Subcutaneous adipose tissue (tissue), 4 donors: Measurements from ENCODE around the gene TMC3. TPM values are rescaled to one million over a fixed set of nuclear protein-coding genes. Genes with fewer than 3 reads are reported as not detected.

ENCODE experiments used
- CTCF ChIP-seq: fragments of 450-650 bp; IDR thresholded peaks from one replicate; pipeline ENCODE4 v1.5.1; 2016; ENCODE audit warnings: low read depth, mild to moderate bottlenecking, control low read depth, antibody characterized with exemption, moderate library complexity
- total RNA-seq, 4 donors: library from RNA; depleted of rRNA; stranded (reverse); fragments of >200 nt; gene quantifications; one replicate each; pipeline ENCODE4 v1.1.0, GENCODE V29; 2016

Gene TMC3
- total RNA-seq, 4 donors from 2014 or later, result not detected

DNA sequence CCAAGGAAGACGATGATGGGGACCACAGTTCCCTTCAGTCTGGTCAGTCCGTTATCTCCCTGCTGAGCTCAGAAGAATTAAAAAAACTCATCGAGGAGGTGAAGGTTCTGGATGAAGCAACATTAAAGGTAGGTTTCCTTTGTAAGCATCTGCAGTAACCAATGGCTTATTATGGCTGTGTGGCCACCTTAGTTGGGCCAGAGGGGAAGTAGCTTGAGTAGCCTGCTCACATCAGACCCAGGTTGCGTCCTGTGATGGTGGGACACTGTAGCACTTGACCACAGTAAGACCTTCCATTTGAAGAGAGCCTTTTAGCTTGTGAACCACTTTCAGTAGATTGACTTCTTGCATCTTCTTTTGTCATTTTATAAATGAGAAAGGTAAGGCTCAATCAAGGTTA is 72.6 kb downstream of the TMC3 start:
- no peak for TF ChIP-seq CTCF

DNA sequence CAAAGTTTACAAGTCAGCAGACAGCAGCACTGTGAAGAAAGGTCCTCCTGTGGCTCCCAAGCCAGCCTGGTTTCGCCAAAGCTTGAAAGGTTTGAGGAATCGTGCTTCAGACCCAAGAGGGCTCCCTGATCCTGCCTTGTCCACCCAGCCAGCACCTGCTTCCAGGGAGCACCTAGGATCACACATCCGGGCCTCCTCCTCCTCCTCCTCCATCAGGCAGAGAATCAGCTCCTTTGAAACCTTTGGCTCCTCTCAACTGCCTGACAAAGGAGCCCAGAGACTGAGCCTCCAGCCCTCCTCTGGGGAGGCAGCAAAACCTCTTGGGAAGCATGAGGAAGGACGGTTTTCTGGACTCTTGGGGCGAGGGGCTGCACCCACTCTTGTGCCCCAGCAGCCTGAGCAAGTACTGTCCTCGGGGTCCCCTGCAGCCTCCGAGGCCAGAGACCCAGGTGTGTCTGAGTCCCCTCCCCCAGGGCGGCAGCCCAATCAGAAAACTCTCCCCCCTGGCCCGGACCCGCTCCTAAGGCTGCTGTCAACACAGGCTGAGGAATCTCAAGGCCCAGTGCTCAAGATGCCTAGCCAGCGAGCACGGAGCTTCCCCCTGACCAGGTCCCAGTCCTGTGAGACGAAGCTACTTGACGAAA is 74.3 kb downstream of the TMC3 start:
- no peak for TF ChIP-seq CTCF

GRCh38 chr15:81299156-81299555 is 74.9 kb downstream of the TMC3 start:
- no peak for TF ChIP-seq CTCF

DNA sequence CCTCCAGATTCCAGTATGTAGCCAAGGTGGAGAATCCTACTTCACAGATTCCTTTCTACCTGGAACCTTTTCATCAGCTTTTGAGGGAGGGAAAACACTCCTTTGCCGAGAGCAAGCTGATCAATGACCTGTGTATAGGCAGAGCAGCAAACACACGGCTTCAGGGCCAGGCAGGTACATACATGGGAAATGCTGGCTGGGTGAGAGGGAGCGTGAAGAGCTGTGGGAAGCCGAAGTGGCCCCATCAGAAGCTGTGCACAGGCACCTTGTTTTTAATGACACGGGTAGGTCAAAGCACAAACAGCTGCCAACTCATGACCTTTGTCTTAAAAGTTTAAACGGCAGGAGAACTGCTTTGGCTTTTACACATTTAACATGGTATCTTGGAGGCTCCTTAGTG is 75.4 kb downstream of the TMC3 start:
- TF ChIP-seq CTCF, result no peak

DNA sequence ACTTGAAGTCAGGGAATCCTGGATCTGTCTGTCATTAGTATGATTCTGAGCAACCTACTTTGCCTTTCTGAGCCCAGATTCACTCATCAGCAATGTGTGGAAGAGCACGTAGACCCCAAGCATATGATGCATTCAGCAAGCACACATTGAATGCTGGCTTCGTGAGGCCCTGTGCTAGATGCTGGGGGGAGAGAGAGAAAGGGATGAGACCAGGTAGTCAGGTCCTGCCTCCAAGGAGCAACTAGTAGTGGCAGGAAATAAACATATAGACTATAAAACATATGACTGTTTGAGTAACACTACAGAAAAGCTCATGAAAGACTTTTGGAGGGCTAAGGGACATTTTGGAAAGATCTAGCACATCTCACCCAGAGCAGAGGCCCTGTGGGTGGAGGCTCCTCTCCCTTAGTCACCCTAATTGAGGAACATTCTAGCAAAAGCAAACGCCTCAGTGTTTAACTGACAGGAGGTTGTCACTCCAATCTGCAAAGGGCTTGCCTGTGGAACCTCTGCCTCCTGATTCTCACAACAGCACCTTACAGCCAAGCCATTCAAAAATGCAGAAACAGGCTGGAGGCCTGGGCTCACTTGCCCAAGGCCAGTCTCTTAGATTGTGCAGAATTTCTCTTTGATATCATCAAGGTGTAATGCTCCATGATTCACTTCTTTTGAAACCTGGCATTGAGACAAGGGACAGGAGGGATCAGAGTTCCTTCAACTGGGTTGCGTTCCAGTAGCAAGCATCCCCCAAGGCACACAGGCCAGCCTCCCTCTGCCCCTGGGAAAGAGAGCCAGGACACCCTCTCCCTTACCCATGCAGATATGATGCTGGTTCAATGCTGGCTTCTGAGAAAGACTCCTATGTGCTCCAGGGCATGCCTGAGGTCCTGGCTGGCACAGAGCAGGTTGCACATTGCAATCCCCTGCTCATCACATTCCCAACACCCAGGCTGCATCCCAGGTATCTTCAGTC is 76.1 kb downstream of the TMC3 start:
- no peak for TF ChIP-seq CTCF

DNA sequence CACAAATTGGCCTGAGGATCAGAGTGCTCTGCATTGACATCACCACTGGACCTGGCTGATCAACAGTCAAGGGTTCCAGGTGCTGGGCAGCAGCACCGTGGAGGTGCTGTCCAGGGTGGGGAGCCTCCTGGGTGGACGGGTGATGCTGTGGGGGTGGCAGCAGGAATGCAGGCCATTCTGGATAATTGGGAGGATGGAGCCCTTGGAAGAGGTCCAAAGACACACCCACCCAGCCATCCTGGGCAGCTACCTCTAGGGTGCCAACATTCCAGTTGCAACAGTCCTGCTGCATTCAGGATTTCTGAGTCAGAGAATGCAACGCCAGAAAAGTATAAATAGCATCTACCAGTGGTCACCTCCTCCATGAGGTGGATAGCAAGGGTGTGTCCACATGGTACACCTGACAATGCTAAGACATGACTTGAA is 76.9 kb downstream of the TMC3 start:
- no peak for TF ChIP-seq CTCF

GRCh38 chr15:81296673-81297072 is 77.3 kb downstream of the TMC3 start:
- no peak for TF ChIP-seq CTCF
